MM.1S (cell line): ENCODE data around the gene ADAMTS12.

Source experiments
- DNase-seq: peaks from one replicate; pipeline ENCODE4 v3.0.0-alpha.2; 2015
- H2AFZ ChIP-seq: fragments of 300-600 bp; sonication (generic); 2 replicates; pipeline ENCODE4 v1.6.0; 2016; ENCODE audit warnings: antibody characterized with exemption, low read length
- H3F3A ChIP-seq: fragments of 300-600 bp; sonication (generic); 2 replicates; pipeline ENCODE4 v1.6.1; 2016; ENCODE audit warnings: mild to moderate bottlenecking, antibody characterized with exemption, low read length, moderate library complexity, mixed read lengths; ENCODE audit not compliant: insufficient read depth
- H3K27ac ChIP-seq: fragments of 300-600 bp; sonication (generic); 2 replicates; pipeline ENCODE4 v1.5.1; 2016; ENCODE audit warnings: mild to moderate bottlenecking, low read length
- H3K27me3 ChIP-seq: fragments of 300-600 bp; sonication (generic); replicated peaks from 2 replicates; pipeline ENCODE4 v1.6.0; 2016; ENCODE audit warnings: low read length; ENCODE audit not compliant: insufficient read depth
- H3K36me3 ChIP-seq: fragments of 300-600 bp; sonication (generic); replicated peaks from 2 replicates; pipeline ENCODE4 v1.6.1; 2016; ENCODE audit warnings: mild to moderate bottlenecking, low read length, mixed read lengths; ENCODE audit not compliant: insufficient read depth
- H3K4me1 ChIP-seq: fragments of 300-600 bp; sonication (generic); 2 replicates; pipeline ENCODE4 v1.6.1; 2016; ENCODE audit warnings: low read length, mixed read lengths
- H3K4me2 ChIP-seq: fragments of 300-600 bp; sonication (generic); 2 replicates; pipeline ENCODE4 v1.6.0; 2016; ENCODE audit warnings: low read depth, low read length
- H3K4me3 ChIP-seq: fragments of 300-600 bp; sonication (generic); 2 replicates; pipeline ENCODE4 v1.5.1; 2016; ENCODE audit warnings: low read length, mixed read lengths
- H3K79me2 ChIP-seq: fragments of 300-600 bp; sonication (generic); 2 replicates; pipeline ENCODE4 v1.6.1; 2016; ENCODE audit warnings: mixed run types, low read length, mixed read lengths
- H3K9ac ChIP-seq: fragments of 300-600 bp; sonication (generic); 2 replicates; pipeline ENCODE4 v1.6.1; 2016; ENCODE audit warnings: low read length, mixed read lengths
- H3K9me2 ChIP-seq: fragments of 300-600 bp; sonication (generic); replicated peaks from 2 replicates; pipeline ENCODE4 v1.6.1; 2016; ENCODE audit warnings: mild to moderate bottlenecking, low read length, mixed read lengths; ENCODE audit not compliant: insufficient read depth
- H3K9me3 ChIP-seq: fragments of 300-600 bp; sonication (generic); replicated peaks from 2 replicates; pipeline ENCODE4 v1.6.1; 2016; ENCODE audit warnings: mild to moderate bottlenecking, low read length, mixed read lengths; ENCODE audit not compliant: insufficient read depth
- H4K20me1 ChIP-seq: fragments of 300-600 bp; sonication (generic); 2 replicates; pipeline ENCODE4 v1.6.1; 2016; ENCODE audit warnings: mild to moderate bottlenecking, low read length, moderate library complexity, mixed read lengths; ENCODE audit not compliant: insufficient read depth
- EZH2 ChIP-seq: fragments of 300-600 bp; sonication (generic); optimal IDR thresholded peaks from 2 replicates; pipeline ENCODE3; 2017; ENCODE audit warnings: low read depth, mild to moderate bottlenecking, antibody characterized with exemption, low read length, mixed read lengths
- EZH2phosphoT487 ChIP-seq: fragments of 300-600 bp; sonication (generic); IDR thresholded peaks from 2 replicates; pipeline ENCODE4 v1.6.1; 2018; ENCODE audit warnings: antibody characterized with exemption, low read length
- TF ChIP-seq, protein P1 (sequence below): fragments of 300-600 bp; sonication (generic); IDR thresholded peaks from 2 replicates; pipeline ENCODE4 v1.5.1; 2016; ENCODE audit warnings: antibody characterized with exemption, low read length, mixed read lengths

ADAMTS12 gene

DNA sequence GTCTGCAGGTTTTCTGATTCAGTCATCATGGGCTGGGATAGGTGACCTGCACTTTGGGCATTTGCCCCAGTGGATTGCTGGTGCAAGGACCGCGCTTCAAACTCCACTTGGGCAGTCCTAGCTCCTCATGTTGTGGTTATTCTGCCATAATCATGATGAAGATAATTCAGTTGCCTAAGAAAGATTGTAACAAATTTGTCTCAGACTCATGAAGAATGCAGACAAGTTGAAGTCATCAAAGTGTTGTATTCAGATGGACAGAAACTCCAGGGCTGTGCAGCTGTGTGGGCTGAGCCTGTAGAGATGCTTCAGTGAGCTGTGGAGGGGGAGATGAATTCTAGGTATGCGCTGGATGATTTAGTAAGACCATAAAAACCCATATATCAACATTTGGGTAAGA, 412.5 kb downstream of the ADAMTS12 start:
- Histone ChIP-seq H2AFZ (no peak overlapping the region), H3K4me1 (no peaks in the 10 kb centered on the region), H3K27ac (no peak overlapping the region), H3K4me2 (no peak overlapping the region), H4K20me1 (no peaks in the 10 kb centered on the region), H3K27me3 (no peaks in the 10 kb centered on the region), H3K9me2 (no peaks in the 10 kb centered on the region), H3K36me3 (no peaks in the 10 kb centered on the region), H3K9me3 (no peaks in the 10 kb centered on the region), H3K79me2 (no peaks in the 10 kb centered on the region), H3F3A (no peaks in the 10 kb centered on the region), H3K9ac (no peak overlapping the region), H3K4me3 (no peak overlapping the region)
- DNase-seq = no peak
- no peak for TF ChIP-seq EZH2
- no peak for TF ChIP-seq EZH2phosphoT487
- TF ChIP-seq, protein P1, sequence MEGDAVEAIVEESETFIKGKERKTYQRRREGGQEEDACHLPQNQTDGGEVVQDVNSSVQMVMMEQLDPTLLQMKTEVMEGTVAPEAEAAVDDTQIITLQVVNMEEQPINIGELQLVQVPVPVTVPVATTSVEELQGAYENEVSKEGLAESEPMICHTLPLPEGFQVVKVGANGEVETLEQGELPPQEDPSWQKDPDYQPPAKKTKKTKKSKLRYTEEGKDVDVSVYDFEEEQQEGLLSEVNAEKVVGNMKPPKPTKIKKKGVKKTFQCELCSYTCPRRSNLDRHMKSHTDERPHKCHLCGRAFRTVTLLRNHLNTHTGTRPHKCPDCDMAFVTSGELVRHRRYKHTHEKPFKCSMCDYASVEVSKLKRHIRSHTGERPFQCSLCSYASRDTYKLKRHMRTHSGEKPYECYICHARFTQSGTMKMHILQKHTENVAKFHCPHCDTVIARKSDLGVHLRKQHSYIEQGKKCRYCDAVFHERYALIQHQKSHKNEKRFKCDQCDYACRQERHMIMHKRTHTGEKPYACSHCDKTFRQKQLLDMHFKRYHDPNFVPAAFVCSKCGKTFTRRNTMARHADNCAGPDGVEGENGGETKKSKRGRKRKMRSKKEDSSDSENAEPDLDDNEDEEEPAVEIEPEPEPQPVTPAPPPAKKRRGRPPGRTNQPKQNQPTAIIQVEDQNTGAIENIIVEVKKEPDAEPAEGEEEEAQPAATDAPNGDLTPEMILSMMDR = no peak

DNA sequence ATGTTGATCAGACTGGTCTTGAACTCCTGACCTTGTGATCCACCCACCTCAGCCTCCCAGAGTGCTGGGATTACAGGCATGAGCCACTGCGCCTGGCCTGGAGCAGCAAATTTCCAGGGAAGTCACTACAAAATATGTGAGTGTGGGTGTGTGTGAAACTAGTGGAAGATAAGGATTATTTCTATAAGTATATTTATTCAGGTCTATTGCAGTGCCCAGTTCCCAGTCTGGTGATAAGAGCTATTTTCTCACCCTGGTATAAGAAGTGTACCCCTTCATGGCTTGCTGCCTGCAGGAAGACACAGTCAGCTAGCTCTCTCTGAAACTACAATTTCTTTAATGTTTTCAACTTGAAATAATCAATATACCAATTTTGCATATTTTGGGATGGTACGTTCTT, 414.0 kb downstream of the ADAMTS12 start:
- TF ChIP-seq, protein P1 = no peak
- TF ChIP-seq EZH2 (no peak), EZH2phosphoT487 (no peak)
- Histone ChIP-seq H3K4me2 (no peak overlapping the region), H2AFZ (no peak overlapping the region), H3K4me1 (no peaks in the 10 kb centered on the region), H3K79me2 (no peaks in the 10 kb centered on the region), H3K4me3 (no peak overlapping the region), H3K9me3 (no peaks in the 10 kb centered on the region), H4K20me1 (no peaks in the 10 kb centered on the region), H3F3A (no peaks in the 10 kb centered on the region), H3K36me3 (no peaks in the 10 kb centered on the region), H3K27me3 (no peaks in the 10 kb centered on the region), H3K27ac (no peak overlapping the region), H3K9me2 (no peaks in the 10 kb centered on the region), H3K9ac (no peak overlapping the region)
- DNase-seq = no peak

DNA sequence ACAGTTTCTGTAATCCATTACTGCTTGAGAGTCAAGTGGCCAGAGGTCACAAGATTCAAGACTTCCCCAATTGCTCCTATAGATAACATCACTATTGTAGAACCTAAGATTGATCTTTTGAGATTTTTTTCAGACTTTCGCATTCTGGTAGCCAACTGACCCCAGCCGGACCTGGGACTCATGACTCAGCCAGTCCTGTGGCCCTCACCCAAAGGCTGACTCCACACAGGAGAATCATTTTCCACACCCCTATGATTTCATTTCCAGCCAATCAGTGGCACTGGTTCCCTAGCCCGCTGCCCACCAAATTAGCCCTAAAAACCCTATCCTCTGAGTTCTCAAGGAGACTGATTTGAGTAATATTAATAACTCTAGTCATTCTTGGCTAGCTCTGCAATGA, 414.8 kb downstream of the ADAMTS12 start:
- no peaks in the 10 kb centered on the region for H3K27me3 ChIP-seq
- no peak overlapping the region for H3K4me3 ChIP-seq
- DNase-seq = no peak
- no peaks in the 10 kb centered on the region for H3K36me3 ChIP-seq
- no peaks in the 10 kb centered on the region for H3K9me2 ChIP-seq
- H3K27ac ChIP-seq = no peak overlapping the region
- H3K4me1 ChIP-seq = no peaks in the 10 kb centered on the region
- no peaks in the 10 kb centered on the region for H3F3A ChIP-seq
- no peak overlapping the region for H3K4me2 ChIP-seq
- TF ChIP-seq, protein P1 = no peak
- TF ChIP-seq EZH2 (no peak), EZH2phosphoT487 (no peak)
- H4K20me1 ChIP-seq = no peaks in the 10 kb centered on the region
- no peak overlapping the region for H2AFZ ChIP-seq
- H3K9ac ChIP-seq = no peak overlapping the region
- H3K9me3 ChIP-seq = no peaks in the 10 kb centered on the region
- no peaks in the 10 kb centered on the region for H3K79me2 ChIP-seq

DNA sequence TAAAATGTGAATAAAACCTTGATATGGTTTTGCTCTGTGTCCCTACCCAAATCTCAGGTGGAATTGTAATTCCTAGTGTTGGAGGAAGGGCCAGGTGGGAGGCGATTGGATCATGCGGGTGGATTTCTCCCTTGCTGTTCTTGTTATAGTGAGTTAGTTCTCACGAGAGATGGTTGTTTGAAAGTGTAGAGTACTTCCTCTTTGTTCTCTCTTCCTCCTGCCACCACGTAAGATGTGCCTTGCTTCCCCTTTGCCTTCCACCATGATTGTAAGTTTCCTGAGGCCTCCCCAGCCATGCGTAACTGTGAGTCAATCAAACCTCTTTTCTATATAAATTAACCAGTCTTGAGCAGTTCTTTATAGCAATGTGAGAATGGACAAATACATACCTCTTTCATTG, 416.1 kb downstream of the ADAMTS12 start:
- Histone ChIP-seq H3K36me3 (peaks cover 7% of the 10 kb centered on the region; the same call in 1 of the 2 replicates), H2AFZ (no peak overlapping the region), H3K9me2 (no peaks in the 10 kb centered on the region), H3K79me2 (no peaks in the 10 kb centered on the region), H3K4me1 (no peaks in the 10 kb centered on the region), H3K4me2 (no peak overlapping the region), H3K27ac (no peak overlapping the region), H3K4me3 (no peak overlapping the region), H3K9me3 (no peaks in the 10 kb centered on the region), H3K9ac (no peak overlapping the region), H3F3A (no peaks in the 10 kb centered on the region), H4K20me1 (no peaks in the 10 kb centered on the region), H3K27me3 (no peaks in the 10 kb centered on the region)
- TF ChIP-seq, protein P1 = no peak
- TF ChIP-seq EZH2phosphoT487 = no peak
- TF ChIP-seq EZH2 = no peak
- DNase-seq = no peak
